ENCODE data around the gene LAPTM5. TPM values are rescaled to one million over a fixed set of nuclear protein-coding genes. Genes with fewer than 3 reads are reported as not detected.
A peak's percentile ranks its signal among the peaks of the same experiment; 100 is the strongest.

Gene LAPTM5
- total RNA-seq, 6 donors from 2014 or later, result 148 to 624 (median 225) TPM

- H3K9me3 ChIP-seq, result no peaks in the 10 kb centered on the region
- DNase-seq (no peak), ATAC-seq (ENCODE audit: low FRiP score in 2 of 2) (no peak)
- peaks cover 6 to 29% (median 13%) of the 10 kb centered on the region in 4 donors for H3K4me1 ChIP-seq
- no peaks in the 10 kb centered on the region for H3K36me3 ChIP-seq
- no peak overlapping the region for H3K4me3 ChIP-seq
- H3K27me3 ChIP-seq, result no peaks in the 10 kb centered on the region
- WGBS, 2 donors, result 92% methylated on average over 7 of the region's 7 CpGs
- H3K27ac ChIP-seq, result no peak overlapping the region
- no peak for TF ChIP-seq EP300 (IDR thresholded peaks at IDR 0.05)
- TF ChIP-seq, protein P1, sequence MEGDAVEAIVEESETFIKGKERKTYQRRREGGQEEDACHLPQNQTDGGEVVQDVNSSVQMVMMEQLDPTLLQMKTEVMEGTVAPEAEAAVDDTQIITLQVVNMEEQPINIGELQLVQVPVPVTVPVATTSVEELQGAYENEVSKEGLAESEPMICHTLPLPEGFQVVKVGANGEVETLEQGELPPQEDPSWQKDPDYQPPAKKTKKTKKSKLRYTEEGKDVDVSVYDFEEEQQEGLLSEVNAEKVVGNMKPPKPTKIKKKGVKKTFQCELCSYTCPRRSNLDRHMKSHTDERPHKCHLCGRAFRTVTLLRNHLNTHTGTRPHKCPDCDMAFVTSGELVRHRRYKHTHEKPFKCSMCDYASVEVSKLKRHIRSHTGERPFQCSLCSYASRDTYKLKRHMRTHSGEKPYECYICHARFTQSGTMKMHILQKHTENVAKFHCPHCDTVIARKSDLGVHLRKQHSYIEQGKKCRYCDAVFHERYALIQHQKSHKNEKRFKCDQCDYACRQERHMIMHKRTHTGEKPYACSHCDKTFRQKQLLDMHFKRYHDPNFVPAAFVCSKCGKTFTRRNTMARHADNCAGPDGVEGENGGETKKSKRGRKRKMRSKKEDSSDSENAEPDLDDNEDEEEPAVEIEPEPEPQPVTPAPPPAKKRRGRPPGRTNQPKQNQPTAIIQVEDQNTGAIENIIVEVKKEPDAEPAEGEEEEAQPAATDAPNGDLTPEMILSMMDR (IDR thresholded peaks at IDR 0.05), result no peak
- no peak for TF ChIP-seq POLR2A (IDR thresholded peaks at IDR 0.05)
- TF ChIP-seq POLR2AphosphoS5 (IDR thresholded peaks at IDR 0.05), result no peak
Observed at GRCh38 chr1:30785181-30785580, 27.6 kb upstream of the LAPTM5 start.

DNA sequence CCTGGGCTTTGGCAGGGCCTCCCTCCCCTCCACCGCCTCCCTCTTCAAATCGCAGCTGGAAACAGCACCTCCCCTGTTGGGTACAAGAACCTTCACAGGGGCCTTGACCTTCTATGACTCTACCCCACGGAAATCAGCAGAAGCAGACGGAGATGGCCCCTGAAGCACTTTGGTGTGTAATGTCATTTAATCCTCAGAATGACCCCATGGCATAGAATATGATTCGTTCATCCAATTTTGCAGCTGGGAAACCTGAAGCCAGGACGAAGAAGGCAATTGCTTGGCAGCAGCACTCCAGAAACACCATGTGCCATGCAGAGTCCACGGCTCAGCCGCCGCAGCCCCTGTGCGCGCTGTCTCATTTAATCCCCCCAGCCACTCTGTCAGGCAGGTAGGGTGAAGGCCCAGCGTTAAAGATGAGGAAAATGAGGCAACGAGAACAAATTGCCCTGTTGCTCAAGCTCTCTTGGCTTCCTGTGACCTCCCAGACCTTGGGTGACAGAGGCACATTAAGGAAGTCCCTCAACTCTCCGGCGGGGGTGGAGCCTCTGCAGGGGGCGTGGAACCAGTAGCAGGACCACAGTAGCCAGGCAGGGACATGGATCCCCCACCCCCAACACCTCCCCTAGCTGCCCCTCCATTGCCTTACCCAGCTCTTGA lies 25.8 kb upstream of the LAPTM5 start:
- ATAC-seq (ENCODE audit: low FRiP score in 2 of 2), result peak in 1 of 2 donors; percentile 58
- no peaks in the 10 kb centered on the region for H3K27me3 ChIP-seq
- TF ChIP-seq POLR2AphosphoS5 (IDR thresholded peaks at IDR 0.05), result peak; percentile 16 to 30
- TF ChIP-seq, protein P1 (IDR thresholded peaks at IDR 0.05), result no peak
- peaks cover 6 to 37% (median 13%) of the 10 kb centered on the region in 4 donors for H3K4me1 ChIP-seq
- H3K4me3 ChIP-seq, result no peak overlapping the region
- H3K9me3 ChIP-seq, result no peaks in the 10 kb centered on the region
- peak; percentile 64 to 73 for DNase-seq
- H3K27ac ChIP-seq, result peak overlapping the region in 2 of 4 donors; percentile 30 to 33
- H3K36me3 ChIP-seq, result no peaks in the 10 kb centered on the region
- 68% methylated on average over 13 to 14 of the region's 16 CpGs for WGBS, 2 donors

DNA sequence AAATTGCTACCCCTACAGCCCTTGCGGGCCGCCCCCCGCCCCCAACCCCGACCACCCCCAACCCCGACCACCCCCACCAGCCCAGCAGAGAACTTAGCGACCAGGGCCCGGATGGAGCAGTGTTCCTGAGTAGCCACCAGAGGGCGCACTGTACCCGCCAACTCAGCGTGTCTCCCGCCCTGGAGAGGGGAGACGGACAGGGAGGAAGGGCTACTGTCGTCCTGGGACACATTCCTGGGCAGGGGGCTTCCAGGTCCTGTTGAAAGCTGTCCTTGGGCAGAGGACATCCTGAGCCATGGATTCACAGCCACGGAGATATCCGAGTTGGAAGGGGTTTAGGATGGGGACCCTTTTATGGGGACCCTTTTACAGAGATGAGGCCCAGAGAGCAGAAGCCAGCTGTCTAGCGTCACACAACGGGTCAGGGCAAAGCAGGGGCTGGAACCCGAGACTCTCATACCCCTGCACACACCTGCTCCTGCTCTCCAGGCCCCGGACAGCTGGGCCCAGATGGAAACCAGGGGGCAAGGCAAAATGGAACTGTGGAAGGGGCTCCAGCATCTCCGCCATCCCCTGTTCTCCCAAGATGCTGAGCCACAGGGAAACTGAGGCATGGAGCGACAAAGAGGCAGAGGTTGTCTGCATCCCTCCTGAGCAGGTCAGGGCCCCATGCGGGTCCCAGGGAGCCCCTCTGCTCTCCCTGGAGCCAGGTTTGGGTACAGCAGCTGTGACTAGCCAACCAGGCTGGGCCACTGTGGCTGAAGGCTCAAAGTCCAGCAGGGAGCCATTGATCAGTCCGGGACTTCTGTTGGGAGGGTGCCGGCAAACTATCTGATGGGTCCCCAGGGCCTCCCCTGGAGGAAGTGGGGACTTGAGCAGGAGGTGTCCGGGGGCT lies 25.0 kb upstream of the LAPTM5 start:
- TF ChIP-seq, protein P1 (IDR thresholded peaks at IDR 0.05), result peak; percentile 60 to 90 (median 74)
- no peak for TF ChIP-seq POLR2A (IDR thresholded peaks at IDR 0.05)
- no peak overlapping the region for H3K4me3 ChIP-seq
- ATAC-seq (ENCODE audit: low FRiP score in 2 of 2) (peak; percentile 86 to 88), DNase-seq (peak; percentile 58 to 83)
- H3K27ac ChIP-seq, result peak overlapping the region in 2 of 4 donors; percentile 30 to 33
- H3K27me3 ChIP-seq, result no peaks in the 10 kb centered on the region
- no peaks in the 10 kb centered on the region for H3K36me3 ChIP-seq
- peaks cover 6 to 37% (median 13%) of the 10 kb centered on the region in 4 donors for H3K4me1 ChIP-seq
- 0 to 22% methylated on average over 2 to 18 of the region's 25 CpGs for WGBS, 2 donors
- no peaks in the 10 kb centered on the region for H3K9me3 ChIP-seq

- Histone ChIP-seq H3K4me1 (peaks cover 6 to 37% (median 11%) of the 10 kb centered on the region in 4 donors), H3K36me3 (no peaks in the 10 kb centered on the region), H3K27me3 (no peaks in the 10 kb centered on the region), H3K27ac (no peak overlapping the region), H3K4me3 (no peak overlapping the region), H3K9me3 (no peaks in the 10 kb centered on the region)
- TF ChIP-seq, protein P1 (IDR thresholded peaks at IDR 0.05), result no peak
- TF ChIP-seq POLR2A (IDR thresholded peaks at IDR 0.05) (no peak), POLR2AphosphoS5 (IDR thresholded peaks at IDR 0.05) (no peak), EP300 (IDR thresholded peaks at IDR 0.05) (no peak)
- 58 to 69% methylated on average over 6 to 10 of the region's 10 CpGs for WGBS, 2 donors
- no peak for DNase-seq
- ATAC-seq (ENCODE audit: low FRiP score in 2 of 2), result no peak
Observed at GRCh38 chr1:30781906-30782305, 24.3 kb upstream of the LAPTM5 start.

Data from upper lobe of left lung (tissue), 6 donors.